Endothelial cell (in vitro differentiated cells): ENCODE data around the gene SAV1. TPM values are rescaled to one million over a fixed set of nuclear protein-coding genes. Genes with fewer than 3 reads are reported as not detected.

Source experiments
- DNase-seq: peaks from one replicate; pipeline ENCODE4 v3.0.0; 2021; ENCODE audit warnings: low spot score
- H3K27ac Mint-ChIP-seq: one replicate; pipeline ENCODE4 v1.8.0; 2021; ENCODE audit warnings: mixed read lengths, inconsistent platforms; ENCODE audit not compliant: unreplicated experiment
- H3K27me3 Mint-ChIP-seq: one replicate; pipeline ENCODE4 v1.8.0; 2021; ENCODE audit warnings: mild to moderate bottlenecking, moderate library complexity, mixed read lengths, inconsistent platforms; ENCODE audit not compliant: unreplicated experiment
- H3K36me3 Mint-ChIP-seq: one replicate; pipeline ENCODE4 v1.8.0; 2021; ENCODE audit warnings: mild to moderate bottlenecking, low read depth, mixed read lengths, inconsistent platforms; ENCODE audit not compliant: unreplicated experiment
- H3K4me1 Mint-ChIP-seq: one replicate; pipeline ENCODE4 v1.8.0; 2021; ENCODE audit warnings: mild to moderate bottlenecking, mixed read lengths, inconsistent platforms; ENCODE audit not compliant: unreplicated experiment
- H3K4me3 Mint-ChIP-seq: one replicate; pipeline ENCODE4 v1.8.0; 2021; ENCODE audit warnings: mild to moderate bottlenecking, mixed read lengths, inconsistent platforms; ENCODE audit not compliant: unreplicated experiment
- H3K9me3 Mint-ChIP-seq: one replicate; pipeline ENCODE4 v1.8.0; 2021; ENCODE audit warnings: mixed read lengths, inconsistent platforms; ENCODE audit not compliant: unreplicated experiment
- total RNA-seq: library from RNA; stranded (reverse); fragmentation: NEBNext Ultra II Directional; extraction: Animal tissue kit (Norgen Biotek cat#: 25700); gene quantifications from one replicate; pipeline ENCODE4 v1.2.1, GENCODE V29; 2021; ENCODE audit not compliant: unreplicated experiment
- TF ChIP-seq, protein P1 (sequence below): fragments of 200-600 bp; sonication (generic); IDR thresholded peaks from one replicate; pipeline ENCODE4 v1.5.0; 2021; ENCODE audit warnings: antibody characterized with exemption; ENCODE audit not compliant: unreplicated experiment

SAV1 gene
- total RNA-seq, 1 donor from 2014 or later = 24.0 TPM

DNA sequence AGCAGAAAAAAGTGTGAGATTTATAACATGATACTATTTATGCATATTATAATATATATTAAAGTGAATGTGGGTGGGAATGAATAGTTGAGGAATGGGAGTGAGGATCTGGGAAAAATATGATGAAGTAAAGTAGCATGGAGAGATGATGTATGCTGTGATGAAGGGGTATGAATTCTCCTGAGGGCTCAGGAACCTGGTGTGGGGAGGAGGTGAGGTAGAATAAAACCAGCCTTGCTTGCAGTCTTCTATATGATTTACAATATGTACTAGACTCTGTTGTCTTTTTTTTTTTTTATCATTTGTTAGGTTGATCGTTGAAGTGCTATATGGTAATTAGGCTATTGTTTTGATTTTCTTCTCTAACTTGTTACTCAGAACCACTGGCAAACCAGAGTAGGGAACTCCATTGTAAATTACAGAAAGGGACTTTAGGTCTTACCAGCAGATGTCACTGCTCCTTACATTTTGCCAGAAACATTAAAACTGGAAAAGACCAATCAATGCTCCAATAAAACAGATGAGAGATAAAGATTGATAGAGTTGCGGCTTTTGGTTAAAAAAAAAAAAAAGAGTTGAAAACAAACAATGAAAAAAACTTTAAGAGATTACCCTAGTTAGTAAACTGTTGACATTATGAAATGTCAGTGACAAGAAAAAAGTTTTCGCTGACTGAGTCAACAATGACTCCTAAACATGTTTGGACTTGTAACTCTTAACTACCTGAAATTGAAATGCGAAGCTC is 68.2 kb downstream of the SAV1 start:
- Mint-ChIP-seq H3K36me3 (no peaks in the 10 kb centered on the region), H3K4me1 (peaks cover 15% of the 10 kb centered on the region), H3K27me3 (no peaks in the 10 kb centered on the region), H3K4me3 (no peak overlapping the region), H3K27ac (no peak overlapping the region), H3K9me3 (no peaks in the 10 kb centered on the region)
- DNase-seq = no peak
- TF ChIP-seq, protein P1, sequence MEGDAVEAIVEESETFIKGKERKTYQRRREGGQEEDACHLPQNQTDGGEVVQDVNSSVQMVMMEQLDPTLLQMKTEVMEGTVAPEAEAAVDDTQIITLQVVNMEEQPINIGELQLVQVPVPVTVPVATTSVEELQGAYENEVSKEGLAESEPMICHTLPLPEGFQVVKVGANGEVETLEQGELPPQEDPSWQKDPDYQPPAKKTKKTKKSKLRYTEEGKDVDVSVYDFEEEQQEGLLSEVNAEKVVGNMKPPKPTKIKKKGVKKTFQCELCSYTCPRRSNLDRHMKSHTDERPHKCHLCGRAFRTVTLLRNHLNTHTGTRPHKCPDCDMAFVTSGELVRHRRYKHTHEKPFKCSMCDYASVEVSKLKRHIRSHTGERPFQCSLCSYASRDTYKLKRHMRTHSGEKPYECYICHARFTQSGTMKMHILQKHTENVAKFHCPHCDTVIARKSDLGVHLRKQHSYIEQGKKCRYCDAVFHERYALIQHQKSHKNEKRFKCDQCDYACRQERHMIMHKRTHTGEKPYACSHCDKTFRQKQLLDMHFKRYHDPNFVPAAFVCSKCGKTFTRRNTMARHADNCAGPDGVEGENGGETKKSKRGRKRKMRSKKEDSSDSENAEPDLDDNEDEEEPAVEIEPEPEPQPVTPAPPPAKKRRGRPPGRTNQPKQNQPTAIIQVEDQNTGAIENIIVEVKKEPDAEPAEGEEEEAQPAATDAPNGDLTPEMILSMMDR = no peak

DNA sequence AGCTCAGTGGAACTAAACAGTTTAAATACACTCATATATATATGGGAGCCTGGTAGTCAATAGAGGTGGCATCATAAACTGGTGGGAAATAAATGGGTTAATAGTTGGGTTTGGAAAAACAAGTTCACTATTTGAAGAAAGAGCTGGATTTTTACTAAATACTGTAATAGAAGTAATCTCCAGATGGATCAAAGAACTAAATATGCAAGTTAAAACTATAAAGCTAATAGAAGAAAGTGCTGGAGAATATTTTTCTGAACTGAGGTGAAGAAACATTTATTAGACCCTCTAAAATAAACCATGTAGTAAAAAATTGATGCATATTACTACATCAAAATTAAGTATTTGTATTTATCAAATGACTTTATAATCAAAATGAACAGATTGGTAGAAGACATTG is 69.3 kb downstream of the SAV1 start:
- Mint-ChIP-seq H3K4me1 (peaks cover 18% of the 10 kb centered on the region), H3K9me3 (no peaks in the 10 kb centered on the region)

DNA sequence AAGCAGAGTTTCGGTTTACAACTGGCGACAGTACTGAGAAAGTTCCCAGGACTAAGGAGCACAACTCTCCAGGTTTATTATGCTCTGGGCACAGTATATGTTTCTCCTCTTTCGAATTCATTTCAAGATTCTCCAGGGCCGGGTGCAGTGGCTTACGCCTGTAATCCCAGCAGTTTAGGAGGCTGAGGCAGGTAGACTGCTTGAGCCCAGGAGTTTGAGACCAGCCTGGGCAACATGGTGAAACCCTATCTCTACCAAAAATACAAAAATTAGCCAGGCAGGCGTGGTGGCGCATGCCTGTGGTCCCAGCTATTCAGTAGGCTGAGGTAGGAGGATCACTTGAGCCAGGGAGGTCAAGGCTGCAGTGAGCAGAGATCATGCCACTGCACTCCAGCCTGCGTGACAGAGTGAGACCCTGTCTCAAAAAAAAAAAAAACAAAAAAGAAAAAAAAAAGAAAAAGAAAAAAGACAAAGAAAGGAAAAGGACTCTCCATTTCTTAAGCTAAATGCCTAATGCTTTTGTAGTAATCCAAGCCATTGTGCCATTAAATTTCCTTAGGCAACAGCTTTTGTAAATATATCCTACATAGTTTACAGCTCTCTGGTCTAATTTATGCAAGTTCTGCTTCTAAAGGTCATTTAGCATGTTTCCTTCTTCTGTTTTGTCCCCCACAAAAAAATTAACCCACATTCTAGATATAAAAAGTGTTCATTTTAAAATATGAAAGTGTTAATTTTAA is 73.4 kb downstream of the SAV1 start:
- Mint-ChIP-seq H3K27ac (no peak overlapping the region), H3K27me3 (no peaks in the 10 kb centered on the region), H3K9me3 (no peaks in the 10 kb centered on the region), H3K4me3 (no peak overlapping the region), H3K36me3 (peaks cover 6% of the 10 kb centered on the region), H3K4me1 (peaks cover 14% of the 10 kb centered on the region)
- TF ChIP-seq, protein P1 = no peak
- no peak for DNase-seq

More for the DNA sequence above, 69.3 kb downstream of the SAV1 start:
- DNase-seq = no peak
- Mint-ChIP-seq H3K27me3 (no peaks in the 10 kb centered on the region), H3K4me3 (no peak overlapping the region), H3K27ac (no peak overlapping the region), H3K36me3 (no peaks in the 10 kb centered on the region)
- TF ChIP-seq, protein P1 = no peak

DNA sequence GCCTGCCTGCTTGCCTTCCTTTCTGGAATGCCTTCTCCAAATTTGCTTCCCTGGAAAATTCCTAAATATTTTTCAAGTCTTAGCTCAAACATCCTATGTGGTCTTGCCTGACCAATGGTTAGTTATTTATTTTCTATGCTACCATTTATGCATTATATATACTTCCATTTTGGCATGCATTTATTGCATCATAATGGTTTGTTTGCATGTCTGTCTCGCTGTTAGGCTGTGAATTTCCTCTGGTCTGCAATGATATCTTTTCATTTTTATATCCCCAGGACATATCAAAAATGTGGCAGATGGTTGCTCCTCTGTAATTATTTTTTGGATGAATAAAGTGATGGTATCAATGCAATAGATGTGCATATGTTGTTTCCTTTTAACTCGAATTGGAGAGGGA is 77.6 kb downstream of the SAV1 start:
- peaks cover 6% of the 10 kb centered on the region for H3K36me3 Mint-ChIP-seq
- TF ChIP-seq, protein P1 = no peak
- DNase-seq = no peak

More for the DNA sequence above, 77.6 kb downstream of the SAV1 start:
- Mint-ChIP-seq H3K27ac (peak overlapping the region; percentile 58), H3K4me1 (peaks cover 14% of the 10 kb centered on the region), H3K9me3 (no peaks in the 10 kb centered on the region), H3K4me3 (no peak overlapping the region), H3K27me3 (no peaks in the 10 kb centered on the region)

Other genes starting within 250 kb of the SAV1 start
- gene MAP4K5, start 135.7 kb downstream of the SAV1 start, total RNA-seq = 99.3 TPM
- 4.7 TPM for gene ATL1, start 108.2 kb downstream of the SAV1 start, total RNA-seq
- 50.0 TPM for gene NIN, start 162.9 kb upstream of the SAV1 start, total RNA-seq
- gene ABHD12B, start 203.7 kb upstream of the SAV1 start, total RNA-seq = 2.7 TPM